Stimulated activated naive CD8-positive, alpha-beta T cell treated with anti-CD3 and anti-CD28 coated beads, Interleukin-15, Interleukin-2, amounts not matched to agents 100 U/mL and 50 U/mL, for 24 hours (primary cell): ENCODE results near the gene ATG9B.

ENCODE experiments used
- ATAC-seq: fragments of 150-1000 bp; cut with Tn5 transposase; one replicate; pipeline ENCODE4 v1.10.0; 2021
- DNase-seq: peaks from one replicate; pipeline ENCODE4 v3.0.0; 2021

Gene ATG9B

GRCh38 chr7:150998341-150998740 lies 26.0 kb downstream of the ATG9B start:
- no peak for ATAC-seq
- no peak for DNase-seq

- no peak for DNase-seq
- ATAC-seq = no peak
These were observed 26.5 kb downstream of the ATG9B start for GRCh38 chr7:150997817-150998216.

GRCh38 chr7:150997075-150997511 lies 27.2 kb downstream of the ATG9B start:
- DNase-seq = no peak
- ATAC-seq = no peak

GRCh38 chr7:150996376-150997074 lies 27.8 kb downstream of the ATG9B start:
- no peak for DNase-seq
- no peak for ATAC-seq

GRCh38 chr7:150994838-150995510 lies 29.3 kb downstream of the ATG9B start:
- DNase-seq = no peak
- ATAC-seq = no peak

DNA sequence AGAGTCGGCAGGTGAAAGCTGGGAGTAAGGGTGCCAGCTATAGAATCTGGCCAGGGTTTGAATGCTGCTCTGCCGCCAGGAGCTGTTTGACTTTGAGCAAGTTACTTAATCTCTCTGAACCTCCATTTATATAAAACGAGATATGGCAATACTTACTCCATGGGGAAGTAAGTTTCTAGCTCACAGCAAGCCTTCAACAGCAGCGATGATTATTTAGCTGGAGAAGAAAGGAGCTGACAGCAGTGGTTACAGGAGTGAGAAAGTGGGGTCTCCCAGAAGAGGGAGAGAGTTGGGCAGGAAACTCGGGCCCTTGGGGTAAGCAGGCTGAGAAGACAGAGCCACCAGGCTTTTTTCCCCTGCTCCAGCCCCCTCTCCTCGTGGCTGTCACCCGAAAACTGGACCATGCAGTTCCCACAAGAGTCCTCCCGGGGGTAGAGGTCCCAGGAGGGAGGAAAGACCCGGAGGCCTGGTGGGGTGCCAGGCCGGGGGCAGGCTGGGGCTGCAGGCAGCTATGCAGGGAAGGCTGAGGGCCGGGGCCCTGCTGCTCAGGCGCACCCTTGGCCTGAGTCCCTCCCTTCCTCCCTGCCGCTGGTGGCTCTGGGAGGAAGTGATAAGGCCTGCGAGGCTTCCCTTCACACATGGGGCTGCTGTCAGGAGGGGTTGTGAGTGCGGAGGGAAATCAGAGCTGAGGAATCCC lies 30.0 kb downstream of the ATG9B start:
- DNase-seq (no peak), ATAC-seq (peak; percentile 25)

- DNase-seq (no peak), ATAC-seq (no peak)
These were observed 30.8 kb downstream of the ATG9B start for GRCh38 chr7:150993511-150993910.

DNA sequence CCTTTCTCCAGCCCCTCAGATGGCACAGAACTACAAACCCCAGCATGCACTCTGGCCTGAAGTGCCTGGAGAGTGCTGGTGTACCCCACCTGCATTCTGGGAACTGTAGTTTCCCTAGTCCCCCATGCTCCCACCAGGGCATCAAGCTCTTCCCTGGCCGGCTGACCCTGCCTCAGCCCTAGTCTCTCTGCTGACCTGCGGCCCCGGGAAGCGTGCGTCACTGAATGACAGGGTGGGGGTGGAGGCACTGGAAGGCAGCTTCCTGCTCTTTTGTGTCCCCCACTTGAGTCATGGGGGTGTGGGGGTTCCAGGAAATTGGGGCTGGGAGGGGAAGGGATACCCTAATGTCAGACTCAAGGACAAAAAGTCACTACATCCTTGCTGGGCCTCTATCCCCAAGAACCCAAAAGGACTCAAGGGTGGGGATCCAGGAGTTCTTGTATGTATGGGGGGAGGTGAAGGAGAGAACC lies 31.4 kb downstream of the ATG9B start:
- DNase-seq (no peak), ATAC-seq (no peak)

DNA sequence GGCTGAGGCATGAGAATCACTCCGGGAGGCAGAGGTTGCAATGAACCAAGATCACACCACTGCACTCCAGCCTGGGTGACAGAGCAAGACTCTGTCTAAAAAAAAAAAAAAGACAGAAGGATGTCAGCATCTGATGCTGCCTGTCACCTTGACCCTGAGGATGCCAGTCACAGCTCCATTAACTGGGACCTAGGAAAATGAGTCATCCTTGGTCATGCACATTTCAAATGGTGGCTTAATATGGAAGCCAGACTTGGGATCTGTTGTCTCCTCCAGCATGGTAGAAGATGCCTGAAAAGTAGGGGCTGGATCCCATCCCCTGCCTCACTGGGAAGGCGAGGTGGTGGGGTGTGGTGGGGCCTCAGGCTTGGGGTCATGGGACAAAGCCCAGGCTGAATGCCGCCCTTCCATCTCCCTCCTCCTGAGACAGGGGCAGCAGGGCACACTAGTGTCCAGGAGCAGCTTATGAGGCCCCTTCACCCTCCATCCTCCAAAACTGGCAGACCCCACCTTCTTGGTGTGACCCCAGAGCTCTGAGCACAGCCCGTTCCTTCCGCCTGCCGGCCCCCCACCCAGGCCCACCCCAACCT lies 32.1 kb downstream of the ATG9B start:
- ATAC-seq (no peak), DNase-seq (no peak)

DNA sequence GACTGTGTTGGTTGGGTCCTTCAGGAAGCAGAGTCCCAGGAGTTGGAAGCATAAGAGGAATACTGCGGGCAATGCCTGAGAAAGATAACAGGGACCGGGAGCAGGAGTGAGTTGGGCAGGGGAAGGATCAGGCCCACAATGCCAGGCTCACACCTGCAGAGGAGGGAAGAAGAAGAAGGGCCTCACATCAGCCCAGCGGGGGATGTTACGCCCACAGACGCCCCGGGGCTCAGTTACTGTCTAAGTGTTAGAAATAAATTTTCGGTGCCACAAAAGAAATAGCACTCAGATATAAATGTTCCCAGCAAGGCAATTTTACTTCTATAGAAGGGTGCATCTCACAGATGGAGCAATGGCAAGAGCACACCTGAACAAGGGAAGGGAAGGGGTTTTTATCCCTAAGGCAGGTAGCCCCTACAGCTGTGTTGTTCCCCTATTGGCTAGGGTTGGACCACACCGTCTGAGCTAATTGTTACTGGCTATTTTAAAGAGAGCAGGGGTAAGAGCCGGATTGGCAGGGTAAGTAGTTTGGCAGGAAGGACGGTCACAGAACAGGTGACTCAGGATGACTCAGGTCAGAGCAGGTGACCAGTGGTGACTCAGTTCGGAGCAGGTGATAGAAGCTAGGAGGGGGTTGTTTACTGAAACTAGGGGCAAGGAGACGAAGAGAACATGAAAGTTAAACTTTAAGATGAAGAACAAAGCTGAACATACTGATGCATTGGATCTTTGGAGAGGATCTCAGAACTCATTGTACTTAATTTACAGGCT lies 33.7 kb downstream of the ATG9B start, which contains the start of gene NOS3:
Gene NOS3 (plus strand): TSS at position 602 of the 771 bp plus-strand sequence. CDS start 2,787 bp downstream, outside the sequence.
- no peak for DNase-seq
- ATAC-seq = no peak

DNA sequence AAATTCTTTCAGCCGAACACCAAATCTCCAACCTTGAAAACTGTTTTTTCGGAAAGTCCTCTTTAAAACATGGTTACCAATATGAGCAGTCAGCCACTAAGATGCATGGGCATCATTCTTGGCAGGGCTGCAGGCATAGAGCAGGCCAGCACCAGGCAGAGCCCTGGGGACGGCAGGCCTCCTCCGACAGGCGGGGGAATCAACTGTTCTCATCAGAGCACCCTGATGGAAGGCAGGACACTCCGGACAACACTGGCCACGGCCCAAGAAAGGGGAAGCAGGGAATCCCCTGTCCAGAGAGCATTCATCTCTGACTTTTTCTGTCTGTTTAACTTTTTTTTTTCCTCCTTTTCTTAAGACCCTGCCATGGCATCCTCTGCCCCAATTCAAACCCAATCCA lies 34.8 kb downstream of the ATG9B start:
- no peak for DNase-seq
- ATAC-seq = no peak

GRCh38 chr7:150988230-150989226 lies 35.8 kb downstream of the ATG9B start:
- peak; percentile 81 for DNase-seq

GRCh38 chr7:150986556-150986955 lies 37.7 kb downstream of the ATG9B start:
- no peak for ATAC-seq
- DNase-seq = no peak

More at GRCh38 chr7:150988230-150989226, 35.8 kb downstream of the ATG9B start:
- peak; percentile 51 for ATAC-seq

DNA sequence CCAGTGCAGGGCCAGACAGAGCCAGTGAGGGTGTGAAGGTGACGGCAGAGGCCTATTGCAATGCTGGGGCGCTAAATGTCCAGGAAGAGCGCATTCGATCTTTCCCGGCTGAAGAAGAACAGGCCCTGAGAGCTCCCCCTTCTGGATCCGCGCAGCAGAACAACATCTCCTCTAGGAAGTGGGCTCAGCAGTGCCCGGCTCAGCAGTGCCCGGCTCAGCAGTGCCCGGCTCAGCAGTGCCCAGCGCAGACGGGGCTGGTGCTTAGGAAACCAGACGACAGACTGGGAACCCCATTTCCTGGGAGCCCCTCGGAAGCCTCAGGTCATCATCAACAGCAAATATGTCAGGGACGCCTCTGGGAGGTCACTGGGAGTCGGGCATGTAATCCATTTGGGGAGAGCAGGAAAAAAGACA lies 38.2 kb downstream of the ATG9B start:
- peak; percentile 37 for ATAC-seq
- peak; percentile 71 for DNase-seq

DNA sequence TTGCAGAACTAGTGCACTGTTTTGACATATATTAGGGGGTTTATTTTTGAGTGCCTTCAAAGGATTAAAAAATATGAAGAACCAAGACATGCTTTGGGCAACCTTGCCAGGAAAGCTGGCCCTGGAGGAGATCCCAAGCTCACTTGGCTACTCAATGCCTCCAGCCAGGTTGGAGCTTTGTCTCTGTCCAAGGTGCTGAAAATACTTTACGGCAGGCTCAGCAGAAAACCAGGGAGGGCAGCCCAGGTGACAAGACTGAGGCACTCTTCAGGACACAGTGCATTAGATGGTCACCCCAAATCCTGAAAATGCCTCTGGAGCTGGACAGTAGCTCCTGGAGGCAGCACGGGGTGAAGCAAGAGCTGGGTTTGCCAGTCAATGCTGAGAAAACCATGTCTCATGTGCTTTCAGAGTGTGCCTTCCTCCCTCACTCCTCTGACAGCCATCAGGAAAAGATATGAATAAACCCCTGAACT lies 40.4 kb downstream of the ATG9B start:
- no peak for ATAC-seq
- DNase-seq = no peak

DNA sequence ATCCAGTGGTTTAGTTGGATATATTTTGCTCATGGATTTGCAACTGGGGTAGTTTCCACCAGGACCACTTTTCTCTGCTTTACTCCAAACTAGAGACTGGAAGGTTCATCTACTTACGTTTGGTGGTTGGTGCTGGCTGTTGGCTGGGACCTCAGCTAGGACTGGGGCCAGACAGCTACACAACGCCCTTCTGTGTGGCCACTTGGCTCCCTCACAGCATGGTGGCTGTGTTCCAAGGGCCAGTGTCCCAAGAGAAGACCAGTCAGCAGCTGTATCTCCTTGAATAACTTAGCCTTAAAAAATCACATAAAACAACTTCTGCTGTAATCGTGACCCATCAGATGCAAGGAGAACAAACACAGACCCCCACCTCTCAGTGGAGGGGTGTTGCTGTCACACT lies 41.9 kb downstream of the ATG9B start:
- ATAC-seq = no peak
- no peak for DNase-seq

GRCh38 chr7:150981644-150982043 lies 42.6 kb downstream of the ATG9B start:
- ATAC-seq = no peak
- no peak for DNase-seq

DNA sequence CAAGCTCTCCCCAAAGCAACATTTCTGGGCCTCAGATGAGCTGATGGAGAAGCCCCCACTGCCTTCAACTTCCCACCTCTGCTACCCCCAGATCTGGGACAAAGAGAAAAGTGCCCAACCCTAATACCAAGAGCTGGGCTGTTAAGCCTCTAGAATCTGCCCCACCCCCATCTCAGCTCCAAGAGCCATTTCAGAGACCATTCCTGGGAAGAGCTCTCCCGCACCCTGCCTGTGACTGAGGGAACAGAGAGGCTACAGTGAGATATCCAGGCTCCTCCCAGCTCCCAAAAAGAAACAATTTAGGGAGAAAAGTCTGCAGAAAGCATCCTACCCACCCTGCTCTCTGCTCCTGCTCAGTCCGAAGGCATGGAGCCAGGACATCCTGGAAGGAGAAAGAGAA lies 43.6 kb downstream of the ATG9B start:
- ATAC-seq (no peak), DNase-seq (no peak)

GRCh38 chr7:150979713-150980390 lies 44.4 kb downstream of the ATG9B start:
- ATAC-seq (no peak), DNase-seq (no peak)
